Prostate gland (tissue), 2 donors: ENCODE results near the gene SCGB1D1.
"Not testable (repeated sequence)": the region's sequence is repeated elsewhere in the genome, so short reads cannot be mapped to it uniquely, and the experiment has no call there.

Experiments
- POLR2AphosphoS5 ChIP-seq: sonication (generic); formaldehyde crosslinking; IDR thresholded peaks from one replicate; pipeline ENCODE4 v1.6.1; 2017; ENCODE audit warnings: antibody characterized with exemption
- TF ChIP-seq, protein P1 (sequence below), 4 experiments: fragments of 200-600 bp in 2 of 4; fragments of 450-650 bp in 2 of 4; sonication (generic) in 2 of 4; IDR thresholded peaks; 1 replicate in 3 of 4; 2 replicates in 1 of 4; pipeline ENCODE4 v1.5.1; 2016 to 2019; ENCODE audit warnings: antibody characterized with exemption in 4 of 4, mild to moderate bottlenecking in 2 of 4, moderate library complexity in 2 of 4

GRCh38 chr11:62195010-62195409 lies 5.0 kb downstream of the SCGB1D1 start:
- TF ChIP-seq, protein P1, sequence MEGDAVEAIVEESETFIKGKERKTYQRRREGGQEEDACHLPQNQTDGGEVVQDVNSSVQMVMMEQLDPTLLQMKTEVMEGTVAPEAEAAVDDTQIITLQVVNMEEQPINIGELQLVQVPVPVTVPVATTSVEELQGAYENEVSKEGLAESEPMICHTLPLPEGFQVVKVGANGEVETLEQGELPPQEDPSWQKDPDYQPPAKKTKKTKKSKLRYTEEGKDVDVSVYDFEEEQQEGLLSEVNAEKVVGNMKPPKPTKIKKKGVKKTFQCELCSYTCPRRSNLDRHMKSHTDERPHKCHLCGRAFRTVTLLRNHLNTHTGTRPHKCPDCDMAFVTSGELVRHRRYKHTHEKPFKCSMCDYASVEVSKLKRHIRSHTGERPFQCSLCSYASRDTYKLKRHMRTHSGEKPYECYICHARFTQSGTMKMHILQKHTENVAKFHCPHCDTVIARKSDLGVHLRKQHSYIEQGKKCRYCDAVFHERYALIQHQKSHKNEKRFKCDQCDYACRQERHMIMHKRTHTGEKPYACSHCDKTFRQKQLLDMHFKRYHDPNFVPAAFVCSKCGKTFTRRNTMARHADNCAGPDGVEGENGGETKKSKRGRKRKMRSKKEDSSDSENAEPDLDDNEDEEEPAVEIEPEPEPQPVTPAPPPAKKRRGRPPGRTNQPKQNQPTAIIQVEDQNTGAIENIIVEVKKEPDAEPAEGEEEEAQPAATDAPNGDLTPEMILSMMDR (IDR thresholded peaks at IDR 0.05): not testable (repeated sequence)
- not testable (repeated sequence) for TF ChIP-seq POLR2AphosphoS5
